Measurements from ENCODE around the gene CNTRL.
A peak's percentile ranks its signal among the peaks of the same experiment; 100 is the strongest.

The CNTRL gene

GRCh38 chr9:121069396-121069795 is 5.4 kb upstream of the CNTRL start:
- TF ChIP-seq CTCF (IDR thresholded peaks at IDR 0.05; ENCODE audit: extremely low read depth, insufficient read depth, missing control alignments): no peak
- in situ Hi-C loops (cut with MboI; ENCODE audit: low pct_unique_long_range_greater_than_20kb, low sequenced_read_pairs, unreplicated experiment): loop anchor here (10.0 kb wide), 1 partner anchor 315 kb away; no protein-coding TSS in a partner anchor
- DNase-seq (ENCODE audit: low spot score): no peak

DNA sequence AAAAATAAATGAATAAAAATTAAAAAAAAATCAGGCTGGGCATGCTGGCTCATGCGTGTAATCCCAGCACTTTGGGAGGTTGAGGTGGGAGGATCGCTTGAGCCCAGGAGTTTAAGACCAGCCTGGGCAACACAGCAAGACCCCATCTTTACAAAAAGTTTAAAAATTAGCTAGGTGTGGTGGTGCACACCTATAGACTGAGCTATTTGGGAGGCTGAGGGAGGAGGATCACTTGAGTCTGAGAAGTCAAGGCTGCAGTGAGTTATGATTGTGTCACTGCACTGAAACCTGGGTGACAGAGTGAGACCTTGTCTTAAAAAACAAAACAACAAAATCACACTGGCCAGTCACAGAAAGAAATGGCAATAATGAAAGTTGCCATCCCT is 3.4 kb upstream of the CNTRL start:
- no peak for DNase-seq (ENCODE audit: low spot score)
- no peak for TF ChIP-seq CTCF (IDR thresholded peaks at IDR 0.05; ENCODE audit: extremely low read depth, insufficient read depth, missing control alignments)
- in situ Hi-C loops (cut with MboI; ENCODE audit: low pct_unique_long_range_greater_than_20kb, low sequenced_read_pairs, unreplicated experiment): no loop called here

DNA sequence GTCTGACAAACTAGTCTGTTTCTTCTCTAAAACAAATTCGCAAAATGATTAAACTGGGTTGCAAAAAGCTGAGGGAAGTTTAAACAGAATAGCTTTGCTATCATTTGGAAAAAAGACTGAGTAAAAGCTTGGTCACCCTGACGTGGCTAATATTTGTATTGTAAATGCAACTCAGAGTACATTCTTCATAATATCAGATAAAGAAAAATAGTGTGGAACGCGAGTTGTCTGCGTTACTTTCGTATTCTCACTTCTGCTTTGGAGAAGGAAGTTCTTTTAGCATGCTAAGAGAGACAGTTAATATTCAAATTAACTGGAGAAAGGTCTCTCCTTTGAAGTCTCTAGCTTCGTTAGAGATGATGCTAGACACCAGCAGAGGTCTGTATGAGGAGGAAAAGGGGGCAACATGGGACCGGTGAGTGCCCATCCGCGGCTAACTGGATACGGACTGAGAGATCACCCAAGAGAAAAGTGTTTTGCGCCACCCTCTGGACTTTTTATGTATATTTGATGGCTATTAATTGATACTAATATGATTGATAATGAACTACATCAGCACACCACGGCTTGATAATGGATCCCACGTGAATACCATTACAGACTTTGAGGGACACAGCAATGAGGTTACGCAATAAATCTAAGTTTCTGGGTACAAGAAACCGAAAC is 2.9 kb upstream of the CNTRL start:
- peak; percentile 74 for DNase-seq (ENCODE audit: low spot score)
- in situ Hi-C loops (cut with MboI; ENCODE audit: low pct_unique_long_range_greater_than_20kb, low sequenced_read_pairs, unreplicated experiment): no loop called here

DNA sequence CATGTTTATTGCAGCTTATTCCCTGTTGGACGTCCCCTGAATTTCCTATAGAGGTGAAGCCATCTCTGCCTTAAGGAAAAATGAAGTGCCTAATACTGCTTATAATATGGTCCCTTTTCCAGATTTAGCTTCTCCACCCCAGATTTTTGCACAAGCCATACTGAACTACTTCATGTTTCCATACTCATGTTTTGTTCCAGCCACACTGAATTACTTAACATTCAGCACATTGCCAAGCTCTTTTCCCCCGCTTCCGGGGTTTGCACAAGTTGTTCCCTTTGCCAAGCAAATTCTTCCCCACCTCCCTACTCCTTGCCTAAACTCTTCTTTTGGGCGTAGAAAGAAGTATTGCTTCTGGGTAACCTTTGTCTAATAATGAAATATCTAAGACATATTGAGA is 1.7 kb upstream of the CNTRL start:
- in situ Hi-C loops (cut with MboI; ENCODE audit: low pct_unique_long_range_greater_than_20kb, low sequenced_read_pairs, unreplicated experiment): no loop called here
- no peak for DNase-seq (ENCODE audit: low spot score)
- no peak for TF ChIP-seq CTCF (IDR thresholded peaks at IDR 0.05; ENCODE audit: extremely low read depth, insufficient read depth, missing control alignments)

More for the DNA sequence above, 2.9 kb upstream of the CNTRL start:
- no peak for TF ChIP-seq CTCF (IDR thresholded peaks at IDR 0.05; ENCODE audit: extremely low read depth, insufficient read depth, missing control alignments)

DNA sequence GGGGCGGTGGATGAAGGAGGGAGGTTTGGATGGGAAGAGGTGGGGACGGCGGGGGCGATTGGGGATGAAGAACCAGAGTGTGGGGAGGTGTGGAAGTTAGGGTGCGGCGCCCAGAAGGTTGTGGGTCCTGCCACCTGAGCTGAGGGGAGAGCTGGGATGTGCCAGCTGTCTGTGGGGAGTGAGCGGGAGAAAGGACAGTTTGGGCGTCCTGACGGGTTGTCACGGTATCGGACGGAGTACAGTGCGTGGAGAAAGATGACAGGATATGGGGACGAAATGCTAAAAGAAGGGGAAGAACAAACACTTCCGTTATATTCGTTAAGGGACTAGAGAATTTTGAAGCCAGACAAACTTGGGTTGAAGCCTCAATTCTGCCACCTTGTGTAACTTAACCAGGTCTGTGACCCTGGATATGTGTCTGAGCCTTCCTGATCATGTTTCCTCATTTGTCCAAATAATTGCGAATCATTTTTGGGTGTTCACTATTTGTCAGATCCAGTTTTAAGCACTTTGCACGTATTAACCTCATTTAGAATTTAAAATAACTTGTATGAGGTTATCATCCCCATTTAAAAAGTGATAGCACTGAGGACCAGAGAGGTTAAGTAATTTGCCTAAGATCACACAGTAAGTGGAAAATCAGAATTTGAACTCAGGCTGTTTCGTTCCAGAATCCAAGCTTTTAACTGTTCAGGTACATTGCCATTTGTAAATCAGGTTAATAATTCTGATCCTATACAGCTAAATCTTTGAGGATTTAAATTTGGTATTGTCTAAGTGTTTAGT is 689 bp downstream of the CNTRL start:
- in situ Hi-C loops (cut with MboI; ENCODE audit: low pct_unique_long_range_greater_than_20kb, low sequenced_read_pairs, unreplicated experiment): no loop called here
- peak; percentile 40 for DNase-seq (ENCODE audit: low spot score)
- no peak for TF ChIP-seq CTCF (IDR thresholded peaks at IDR 0.05; ENCODE audit: extremely low read depth, insufficient read depth, missing control alignments)

GRCh38 chr9:121082075-121082474 is 7.3 kb downstream of the CNTRL start:
- no peak for TF ChIP-seq CTCF (IDR thresholded peaks at IDR 0.05; ENCODE audit: extremely low read depth, insufficient read depth, missing control alignments)

More at GRCh38 chr9:121082075-121082474, 7.3 kb downstream of the CNTRL start:
- no peak for DNase-seq (ENCODE audit: low spot score)
- in situ Hi-C loops (cut with MboI; ENCODE audit: low pct_unique_long_range_greater_than_20kb, low sequenced_read_pairs, unreplicated experiment): no loop called here
